ENCODE results near the gene IGFBP1.

The IGFBP1 gene

GRCh38 chr7:45888993-45889366 is 692 bp downstream of the IGFBP1 start:
- Mint-ChIP-seq H3K9me3 (no peaks in the 10 kb centered on the region), H3K27me3 (ENCODE audit: low read depth) (peaks cover 50% of the 10 kb centered on the region), H3K4me1 (ENCODE audit: low read depth) (no peaks in the 10 kb centered on the region), H3K4me3 (no peak overlapping the region), H3K27ac (no peak overlapping the region), H3K36me3 (ENCODE audit: low read depth) (no peaks in the 10 kb centered on the region)
- no peak for DNase-seq (ENCODE audit: low spot score)

DNA sequence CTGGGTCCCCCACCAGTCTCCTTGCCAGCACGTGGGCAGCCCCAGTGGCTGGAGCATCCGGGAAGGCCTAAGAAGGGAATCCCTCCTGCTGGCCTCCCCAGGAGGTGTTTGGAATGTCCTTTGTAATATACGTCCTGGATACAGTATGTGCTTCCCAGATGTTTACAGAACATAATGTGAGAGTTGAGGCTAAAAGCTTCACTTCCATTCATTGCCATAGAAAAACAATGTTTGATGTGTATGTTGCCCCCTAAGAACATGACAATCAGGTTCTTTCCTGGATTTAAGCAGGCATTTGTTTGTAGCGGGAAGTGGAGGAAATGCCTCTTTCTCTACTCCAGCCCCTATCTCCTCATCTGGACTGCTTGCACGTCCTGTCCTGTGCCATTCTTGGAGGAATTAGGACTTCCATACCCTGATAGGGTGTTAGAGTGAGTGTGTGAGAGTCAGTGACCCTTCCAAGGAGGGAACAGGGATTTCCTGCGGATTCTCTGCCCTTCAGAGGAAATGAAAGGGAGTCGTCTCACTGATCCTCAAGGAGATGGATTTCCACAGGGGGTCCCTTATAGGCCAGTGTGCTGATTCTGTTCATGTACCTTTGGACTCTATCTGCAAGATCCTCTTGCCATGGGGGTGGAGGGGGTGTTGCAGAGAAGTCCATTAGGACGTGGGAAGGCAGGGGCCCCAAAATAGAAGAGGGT is 1.2 kb downstream of the IGFBP1 start:
- no peak overlapping the region for H3K27ac Mint-ChIP-seq
- H3K9me3 Mint-ChIP-seq: no peaks in the 10 kb centered on the region
- no peak for DNase-seq (ENCODE audit: low spot score)
- no peak overlapping the region for H3K4me3 Mint-ChIP-seq
- H3K36me3 Mint-ChIP-seq (ENCODE audit: low read depth): no peaks in the 10 kb centered on the region
- H3K4me1 Mint-ChIP-seq (ENCODE audit: low read depth): no peaks in the 10 kb centered on the region
- peaks cover 54% of the 10 kb centered on the region for H3K27me3 Mint-ChIP-seq (ENCODE audit: low read depth)

GRCh38 chr7:45890125-45890901 is 2.0 kb downstream of the IGFBP1 start:
- Mint-ChIP-seq H3K27ac (no peak overlapping the region), H3K27me3 (ENCODE audit: low read depth) (peaks cover 50% of the 10 kb centered on the region), H3K4me3 (no peak overlapping the region), H3K9me3 (no peaks in the 10 kb centered on the region), H3K36me3 (ENCODE audit: low read depth) (no peaks in the 10 kb centered on the region), H3K4me1 (ENCODE audit: low read depth) (no peaks in the 10 kb centered on the region)
- no peak for DNase-seq (ENCODE audit: low spot score)

DNA sequence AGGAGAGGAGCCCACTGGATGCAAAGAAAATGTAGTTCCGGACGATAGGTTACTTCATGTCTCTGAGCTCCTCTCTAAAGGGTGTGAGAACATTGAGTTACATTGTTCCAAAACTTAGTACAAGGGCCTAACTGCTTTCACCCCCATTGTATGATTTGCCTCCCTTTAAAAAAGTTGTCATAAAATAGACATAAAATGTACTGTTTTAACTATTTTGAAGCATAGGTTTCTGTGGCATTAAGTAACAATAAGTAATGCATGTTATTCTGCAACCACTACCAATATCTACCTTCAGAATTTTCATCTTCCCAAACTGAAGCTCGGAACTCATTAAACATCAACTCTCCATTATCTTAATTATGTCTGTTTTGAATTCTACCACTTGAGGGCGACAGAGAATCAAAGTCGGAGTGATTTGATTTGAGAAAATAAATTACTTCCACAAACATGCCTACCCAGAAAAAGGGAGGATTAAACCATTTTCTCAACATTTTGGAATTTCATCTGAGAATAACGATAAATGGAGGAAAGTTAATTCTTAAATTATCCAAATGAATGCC is 2.7 kb downstream of the IGFBP1 start:
- no peak for DNase-seq (ENCODE audit: low spot score)
- Mint-ChIP-seq H3K27me3 (ENCODE audit: low read depth) (peaks cover 50% of the 10 kb centered on the region), H3K4me1 (ENCODE audit: low read depth) (no peaks in the 10 kb centered on the region), H3K36me3 (ENCODE audit: low read depth) (no peaks in the 10 kb centered on the region), H3K9me3 (no peaks in the 10 kb centered on the region), H3K27ac (no peak overlapping the region), H3K4me3 (no peak overlapping the region)

- Mint-ChIP-seq H3K27ac (no peak overlapping the region), H3K4me1 (ENCODE audit: low read depth) (no peaks in the 10 kb centered on the region), H3K36me3 (ENCODE audit: low read depth) (no peaks in the 10 kb centered on the region), H3K27me3 (ENCODE audit: low read depth) (peaks cover 47% of the 10 kb centered on the region), H3K4me3 (no peak overlapping the region), H3K9me3 (no peaks in the 10 kb centered on the region)
- no peak for DNase-seq (ENCODE audit: low spot score)
Observed at GRCh38 chr7:45891462-45892402, 3.4 kb downstream of the IGFBP1 start.

DNA sequence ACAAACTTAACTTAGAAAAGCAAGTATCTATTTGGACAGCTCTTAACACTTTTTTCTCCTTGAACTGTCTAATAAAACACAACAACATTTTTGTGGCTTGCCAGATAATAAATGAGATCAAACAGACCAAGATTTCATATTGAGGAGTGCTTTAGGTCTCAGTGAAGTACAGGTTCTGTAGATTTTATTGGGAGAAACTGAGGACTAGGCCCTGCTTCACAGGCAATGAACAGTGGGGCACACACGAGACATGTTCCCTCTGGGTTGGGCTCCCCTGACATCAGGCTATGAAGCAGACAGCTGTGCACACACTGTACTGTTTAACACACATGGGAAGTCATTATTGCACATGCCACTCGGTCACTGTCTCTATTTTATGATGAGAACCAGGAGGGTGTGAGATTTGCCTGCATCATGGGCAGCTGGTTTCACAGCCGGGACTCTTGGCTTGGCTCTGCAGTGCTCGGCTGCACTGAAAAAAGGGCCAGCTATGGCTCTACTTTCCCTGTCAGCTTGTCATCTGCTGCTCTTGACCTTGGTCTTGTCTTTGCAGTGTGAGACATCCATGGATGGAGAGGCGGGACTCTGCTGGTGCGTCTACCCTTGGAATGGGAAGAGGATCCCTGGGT is 4.2 kb downstream of the IGFBP1 start:
- DNase-seq (ENCODE audit: low spot score): no peak
- no peaks in the 10 kb centered on the region for H3K4me1 Mint-ChIP-seq (ENCODE audit: low read depth)
- H3K9me3 Mint-ChIP-seq: no peaks in the 10 kb centered on the region
- peaks cover 39% of the 10 kb centered on the region for H3K27me3 Mint-ChIP-seq (ENCODE audit: low read depth)
- H3K36me3 Mint-ChIP-seq (ENCODE audit: low read depth): no peaks in the 10 kb centered on the region
- no peak overlapping the region for H3K4me3 Mint-ChIP-seq
- no peak overlapping the region for H3K27ac Mint-ChIP-seq

DNA sequence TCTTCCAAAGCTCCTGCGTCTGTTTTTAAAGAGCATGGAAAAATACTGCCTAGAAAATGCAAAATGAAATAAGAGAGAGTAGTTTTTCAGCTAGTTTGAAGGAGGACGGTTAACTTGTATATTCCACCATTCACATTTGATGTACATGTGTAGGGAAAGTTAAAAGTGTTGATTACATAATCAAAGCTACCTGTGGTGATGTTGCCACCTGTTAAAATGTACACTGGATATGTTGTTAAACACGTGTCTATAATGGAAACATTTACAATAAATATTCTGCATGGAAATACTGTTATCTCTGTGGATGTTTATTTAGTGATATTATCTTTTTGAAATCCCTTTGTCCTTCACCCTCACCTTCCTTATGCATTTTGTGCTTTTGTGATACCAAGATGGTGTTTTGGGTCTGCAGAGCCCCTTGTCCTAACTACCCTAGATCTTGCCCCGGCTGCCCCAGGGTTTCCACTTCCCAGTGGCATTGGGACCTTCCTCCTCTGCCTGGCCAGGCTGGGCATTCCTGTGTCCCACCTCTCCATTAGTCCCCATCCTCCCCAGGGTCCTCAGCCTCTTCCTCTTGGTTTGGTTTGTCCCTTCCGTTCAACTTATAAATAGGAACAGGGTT is 5.2 kb downstream of the IGFBP1 start:
- Mint-ChIP-seq H3K4me3 (no peak overlapping the region), H3K27me3 (ENCODE audit: low read depth) (peaks cover 33% of the 10 kb centered on the region), H3K9me3 (no peaks in the 10 kb centered on the region), H3K36me3 (ENCODE audit: low read depth) (no peaks in the 10 kb centered on the region), H3K27ac (no peak overlapping the region), H3K4me1 (ENCODE audit: low read depth) (no peaks in the 10 kb centered on the region)
- no peak for DNase-seq (ENCODE audit: low spot score)

DNA sequence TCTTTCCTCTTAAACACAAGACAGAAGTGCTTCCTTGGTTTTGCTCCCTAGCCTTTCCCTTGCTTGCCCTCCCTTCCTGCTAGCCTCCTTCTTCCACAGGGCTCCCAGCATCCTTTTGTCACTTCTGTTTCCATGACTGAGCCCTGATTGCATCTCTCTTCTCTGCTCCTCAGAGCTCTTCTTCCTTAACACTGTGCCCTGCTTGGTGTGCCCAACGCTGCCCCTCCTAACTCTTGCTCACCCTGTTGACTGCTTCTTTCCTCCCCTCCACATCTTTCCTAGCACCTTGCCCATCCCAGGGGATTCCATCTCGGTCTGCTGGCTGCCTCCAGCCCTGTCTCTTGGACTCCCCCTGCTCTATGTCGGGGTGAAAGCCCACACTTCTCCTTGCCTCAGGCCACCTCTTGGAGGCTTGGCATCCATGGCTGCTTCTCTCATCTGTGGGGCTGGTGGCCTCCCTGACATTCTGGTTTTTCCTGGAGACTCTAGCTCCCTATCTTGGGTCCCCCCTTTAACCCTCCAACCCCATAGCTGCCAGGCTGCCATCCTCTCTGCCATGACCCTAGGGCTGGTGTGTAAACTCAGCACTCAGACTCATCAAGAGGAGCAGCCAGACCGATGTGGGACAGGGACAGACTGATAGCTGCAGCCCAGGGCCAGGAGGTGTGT is 5.8 kb downstream of the IGFBP1 start:
- Mint-ChIP-seq H3K9me3 (no peaks in the 10 kb centered on the region), H3K36me3 (ENCODE audit: low read depth) (no peaks in the 10 kb centered on the region), H3K27me3 (ENCODE audit: low read depth) (peaks cover 30% of the 10 kb centered on the region), H3K4me1 (ENCODE audit: low read depth) (no peaks in the 10 kb centered on the region), H3K27ac (no peak overlapping the region), H3K4me3 (no peak overlapping the region)
- no peak for DNase-seq (ENCODE audit: low spot score)

- Mint-ChIP-seq H3K27ac (no peak overlapping the region), H3K27me3 (ENCODE audit: low read depth) (peaks cover 26% of the 10 kb centered on the region), H3K4me3 (no peak overlapping the region), H3K36me3 (ENCODE audit: low read depth) (no peaks in the 10 kb centered on the region), H3K4me1 (ENCODE audit: low read depth) (no peaks in the 10 kb centered on the region), H3K9me3 (no peaks in the 10 kb centered on the region)
- no peak for DNase-seq (ENCODE audit: low spot score)
Observed at GRCh38 chr7:45894665-45895062, 6.4 kb downstream of the IGFBP1 start.

- no peak overlapping the region for H3K27ac Mint-ChIP-seq
- H3K4me3 Mint-ChIP-seq: no peak overlapping the region
- no peak for DNase-seq (ENCODE audit: low spot score)
- H3K36me3 Mint-ChIP-seq (ENCODE audit: low read depth): no peaks in the 10 kb centered on the region
- no peaks in the 10 kb centered on the region for H3K9me3 Mint-ChIP-seq
- H3K27me3 Mint-ChIP-seq (ENCODE audit: low read depth): peaks cover 13% of the 10 kb centered on the region
- no peaks in the 10 kb centered on the region for H3K4me1 Mint-ChIP-seq (ENCODE audit: low read depth)
Observed at GRCh38 chr7:45897042-45897690, 8.9 kb downstream of the IGFBP1 start.

DNA sequence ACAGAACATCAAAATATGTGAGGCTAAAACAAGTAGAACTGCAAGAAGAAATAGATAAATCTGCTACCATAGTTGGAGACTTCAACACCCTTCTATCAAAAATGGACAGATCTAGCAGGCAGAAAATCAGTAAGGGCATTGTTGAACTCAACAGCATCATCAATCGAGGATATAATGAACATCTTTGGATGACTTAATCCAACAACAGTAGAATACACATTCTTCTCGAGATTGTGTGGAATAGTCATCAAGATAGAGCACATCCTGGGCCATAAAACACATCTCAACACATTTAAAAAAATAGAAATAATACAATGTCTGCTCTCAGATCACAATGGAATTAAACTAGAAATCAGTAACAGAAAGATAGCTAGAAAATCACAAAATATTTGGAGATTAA is 9.9 kb downstream of the IGFBP1 start:
- Mint-ChIP-seq H3K27me3 (ENCODE audit: low read depth) (peaks cover 13% of the 10 kb centered on the region), H3K27ac (no peak overlapping the region), H3K4me1 (ENCODE audit: low read depth) (no peaks in the 10 kb centered on the region), H3K4me3 (no peak overlapping the region), H3K36me3 (ENCODE audit: low read depth) (no peaks in the 10 kb centered on the region), H3K9me3 (no peaks in the 10 kb centered on the region)
- no peak for DNase-seq (ENCODE audit: low spot score)

- H3K36me3 Mint-ChIP-seq (ENCODE audit: low read depth): no peaks in the 10 kb centered on the region
- H3K27ac Mint-ChIP-seq: no peak overlapping the region
- no peaks in the 10 kb centered on the region for H3K4me1 Mint-ChIP-seq (ENCODE audit: low read depth)
- no peak overlapping the region for H3K4me3 Mint-ChIP-seq
- peaks cover 4% of the 10 kb centered on the region for H3K27me3 Mint-ChIP-seq (ENCODE audit: low read depth)
- no peak for DNase-seq (ENCODE audit: low spot score)
- H3K9me3 Mint-ChIP-seq: no peaks in the 10 kb centered on the region
Observed at GRCh38 chr7:45901566-45901965, 13.3 kb downstream of the IGFBP1 start.
